Spleen (tissue), 7 donors: ENCODE data around the gene OSER1.

ENCODE experiments used
- POLR2A ChIP-seq, 3 donors: fragments of 450-650 bp; IDR thresholded peaks; one replicate each; pipeline ENCODE4 v1.5.1; 2017; ENCODE audit warnings: antibody characterized with exemption in 3 of 3, mild to moderate bottlenecking in 1 of 3
- POLR2AphosphoS5 ChIP-seq, 3 donors: sonication (generic); formaldehyde crosslinking; IDR thresholded peaks; one replicate each; pipeline ENCODE4 v1.5.1; 2017; ENCODE audit warnings: antibody characterized with exemption in 3 of 3
- TF ChIP-seq, protein P1 (sequence below), 11 experiments: fragments of 200-600 bp in 7 of 11; fragments of 450-650 bp in 4 of 11; sonication (generic) in 4 of 11; IDR thresholded peaks in 8 of 11; conservative IDR thresholded peaks in 3 of 11; 1 replicate in 7 of 11; 2 replicates in 4 of 11; pipeline versions ENCODE4 v1.4.0 to v1.8.0; 2016 to 2021; ENCODE audit warnings: antibody characterized with exemption in 11 of 11, inconsistent platforms in 4 of 11, mild to moderate bottlenecking in 1 of 11
- donor health status: DM: no; HTN: no; CAD: no; lungs with moderate emphysema.
- donor health status: DM: no; HTN: no; CAD: no.
- donor health status: DM: no; HTN: no; CAD: no.

DNA sequence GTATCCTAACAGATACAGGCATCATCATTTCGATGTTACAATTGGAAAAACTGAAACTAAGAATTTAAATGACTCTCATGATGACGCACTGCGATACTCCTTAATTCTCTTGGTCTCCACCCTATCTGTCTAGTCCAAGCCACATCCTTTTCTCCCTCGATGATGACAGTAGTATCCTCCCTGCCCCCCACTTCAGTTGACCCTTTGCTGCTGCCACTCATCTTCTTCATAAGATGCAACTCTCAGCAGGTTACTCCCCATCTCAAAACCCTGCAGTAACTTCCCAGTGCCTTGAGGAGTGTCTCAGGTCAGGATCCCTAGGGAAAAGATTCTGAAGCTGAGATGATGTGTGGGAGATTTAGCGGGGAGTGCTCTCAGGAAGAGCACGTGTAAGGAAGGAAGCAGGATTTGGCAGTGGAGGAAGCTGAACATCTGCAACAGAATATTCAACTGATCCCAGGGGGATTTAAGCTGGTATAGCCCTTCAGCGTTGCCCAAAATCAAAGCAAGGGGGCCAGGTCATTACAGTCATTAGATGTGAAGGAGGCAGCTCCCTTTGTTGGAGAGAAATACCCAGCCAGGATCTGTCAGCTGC, 39.7 kb downstream of the OSER1 start:
- TF ChIP-seq, protein P1, sequence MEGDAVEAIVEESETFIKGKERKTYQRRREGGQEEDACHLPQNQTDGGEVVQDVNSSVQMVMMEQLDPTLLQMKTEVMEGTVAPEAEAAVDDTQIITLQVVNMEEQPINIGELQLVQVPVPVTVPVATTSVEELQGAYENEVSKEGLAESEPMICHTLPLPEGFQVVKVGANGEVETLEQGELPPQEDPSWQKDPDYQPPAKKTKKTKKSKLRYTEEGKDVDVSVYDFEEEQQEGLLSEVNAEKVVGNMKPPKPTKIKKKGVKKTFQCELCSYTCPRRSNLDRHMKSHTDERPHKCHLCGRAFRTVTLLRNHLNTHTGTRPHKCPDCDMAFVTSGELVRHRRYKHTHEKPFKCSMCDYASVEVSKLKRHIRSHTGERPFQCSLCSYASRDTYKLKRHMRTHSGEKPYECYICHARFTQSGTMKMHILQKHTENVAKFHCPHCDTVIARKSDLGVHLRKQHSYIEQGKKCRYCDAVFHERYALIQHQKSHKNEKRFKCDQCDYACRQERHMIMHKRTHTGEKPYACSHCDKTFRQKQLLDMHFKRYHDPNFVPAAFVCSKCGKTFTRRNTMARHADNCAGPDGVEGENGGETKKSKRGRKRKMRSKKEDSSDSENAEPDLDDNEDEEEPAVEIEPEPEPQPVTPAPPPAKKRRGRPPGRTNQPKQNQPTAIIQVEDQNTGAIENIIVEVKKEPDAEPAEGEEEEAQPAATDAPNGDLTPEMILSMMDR (IDR thresholded peaks at IDR 0.05 in 8 of 11, conservative IDR thresholded peaks at IDR 0.05 in 3 of 11) = no peak
- TF ChIP-seq POLR2AphosphoS5 (IDR thresholded peaks at IDR 0.05) (no peak), POLR2A (IDR thresholded peaks at IDR 0.05) (no peak)
